Subcutaneous abdominal adipose tissue (tissue), 5 donors: ENCODE results near the gene SLC34A3.
A peak's percentile ranks its signal among the peaks of the same experiment; 100 is the strongest.
"Not testable (repeated sequence)": the region's sequence is repeated elsewhere in the genome, so short reads cannot be mapped to it uniquely, and the experiment has no call there.

Experiments used
- H3K27ac ChIP-seq: one replicate; pipeline ENCODE4 v1.7.0; 2013; ENCODE audit warnings: low read depth, mild to moderate bottlenecking, inconsistent platforms, low read length, moderate library complexity
- H3K27me3 ChIP-seq, 5 donors: one replicate each; pipeline ENCODE4 v1.7.0; 2013; ENCODE audit warnings: low read length in 5 of 5, inconsistent platforms in 1 of 5; ENCODE audit not compliant: control insufficient read depth in 5 of 5, insufficient read depth in 4 of 5
- H3K36me3 ChIP-seq, 5 donors: one replicate each; pipeline ENCODE4 v1.7.0; 2013; ENCODE audit warnings: low read length in 5 of 5; ENCODE audit not compliant: control insufficient read depth in 5 of 5, insufficient read depth in 5 of 5
- H3K4me1 ChIP-seq, 5 donors: one replicate each; pipeline ENCODE4 v1.7.0; 2013; ENCODE audit warnings: low read length in 5 of 5, mild to moderate bottlenecking in 3 of 5, moderate library complexity in 1 of 5; ENCODE audit not compliant: control insufficient read depth in 5 of 5, insufficient read depth in 5 of 5
- H3K4me3 ChIP-seq, 5 donors: one replicate each; pipeline ENCODE4 v1.7.0; 2013; ENCODE audit warnings: low read length in 5 of 5, low read depth in 1 of 5
- H3K9ac ChIP-seq, 5 donors: one replicate each; pipeline ENCODE4 v1.7.0; 2013; ENCODE audit warnings: low read length in 5 of 5, mild to moderate bottlenecking in 4 of 5, moderate library complexity in 3 of 5
- H3K9me3 ChIP-seq, 5 donors: one replicate each; pipeline ENCODE4 v1.7.0; 2013; ENCODE audit warnings: low read length in 5 of 5; ENCODE audit not compliant: control insufficient read depth in 5 of 5
- donor health status: healthy.
- donor health status: healthy.
- donor health status: healthy.
- donor health status: healthy.
- donor health status: healthy.

SLC34A3 gene

DNA sequence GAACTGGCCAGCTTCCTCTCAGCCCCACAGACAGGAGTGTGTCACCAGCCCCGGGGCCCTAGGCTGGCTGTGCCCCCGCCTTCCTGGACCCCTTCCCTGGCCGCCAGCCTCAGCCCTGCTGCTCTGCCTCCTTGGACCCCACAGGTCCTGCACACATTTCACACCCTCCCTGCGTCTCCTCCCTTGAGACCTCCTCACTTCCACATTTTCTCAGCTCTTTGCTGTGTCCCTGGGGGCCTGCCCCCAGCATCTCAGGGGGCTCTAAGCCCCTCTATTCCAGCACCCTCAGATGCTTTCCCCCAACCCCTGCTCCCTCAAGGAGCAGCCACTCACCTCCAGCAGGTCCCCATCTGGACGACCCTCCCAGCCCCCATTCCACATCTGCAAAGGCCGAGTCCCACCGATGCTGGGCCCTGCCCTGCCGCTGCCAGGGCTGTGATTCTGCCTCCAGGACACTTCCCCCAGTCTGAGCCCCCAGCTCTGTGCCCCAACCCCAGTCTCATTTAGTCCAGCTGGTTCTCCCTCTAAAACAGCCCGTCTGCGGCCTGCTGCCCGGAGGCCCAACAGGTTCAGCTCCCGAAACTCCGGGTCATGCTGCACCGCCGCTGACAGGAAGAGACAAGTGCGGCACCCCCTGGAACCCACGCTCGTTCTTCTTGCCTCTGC is 4.2 kb downstream of the SLC34A3 start:
- no peak overlapping the region for H3K27ac ChIP-seq
- no peaks in the 10 kb centered on the region for H3K9me3 ChIP-seq
- no peak overlapping the region for H3K4me3 ChIP-seq
- no peaks in the 10 kb centered on the region for H3K36me3 ChIP-seq
- H3K4me1 ChIP-seq, result peaks cover 0 to 31% (median 21%) of the 10 kb centered on the region in 5 donors
- H3K9ac ChIP-seq, result no peak overlapping the region
- H3K27me3 ChIP-seq, result peaks cover 39 to 49% (median 45%) of the 10 kb centered on the region in 5 donors

DNA sequence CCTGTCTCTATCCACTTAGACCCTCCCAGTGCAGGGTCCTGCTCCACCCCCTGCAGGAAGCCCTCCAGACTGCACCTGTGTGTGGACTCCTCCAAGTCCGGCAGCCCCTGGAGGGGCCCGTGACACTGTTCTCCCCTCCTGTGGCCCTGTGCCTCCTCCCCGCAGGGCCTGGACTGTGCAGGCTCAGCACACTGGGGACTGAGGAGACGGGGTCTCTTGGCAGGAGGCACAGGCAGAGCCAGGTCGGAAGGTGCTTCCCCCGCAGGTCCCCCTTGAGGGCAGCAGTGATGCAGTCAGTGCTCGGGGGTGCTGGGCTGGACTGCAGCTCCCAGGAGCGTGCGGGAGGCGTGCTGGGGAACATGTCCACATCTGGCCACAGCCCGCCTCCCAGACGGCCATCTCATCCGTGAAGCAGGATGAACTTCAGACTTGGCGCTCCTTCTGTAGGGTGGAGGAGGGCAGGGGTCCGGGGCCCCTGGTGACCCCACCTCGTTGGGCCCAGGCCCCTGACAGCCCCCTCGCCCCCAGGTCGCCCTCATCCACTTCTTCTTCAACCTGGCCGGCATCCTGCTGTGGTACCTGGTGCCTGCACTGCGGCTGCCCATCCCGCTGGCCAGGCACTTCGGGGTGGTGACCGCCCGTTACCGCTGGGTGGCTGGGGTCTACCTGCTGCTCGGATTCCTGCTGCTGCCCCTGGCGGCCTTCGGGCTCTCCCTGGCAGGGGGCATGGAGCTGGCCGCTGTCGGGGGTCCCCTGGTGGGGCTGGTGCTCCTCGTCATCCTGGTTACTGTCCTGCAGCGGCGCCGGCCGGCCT is 4.9 kb downstream of the SLC34A3 start:
- H3K27me3 ChIP-seq, result peaks cover 33 to 42% (median 38%) of the 10 kb centered on the region in 5 donors
- peak overlapping the region in 1 of 5 donors; percentile 46 for H3K4me3 ChIP-seq
- peaks cover 0 to 37% (median 24%) of the 10 kb centered on the region in 5 donors for H3K4me1 ChIP-seq
- H3K9ac ChIP-seq, result peak overlapping the region in 2 of 5 donors; percentile 38 to 41
- no peaks in the 10 kb centered on the region for H3K36me3 ChIP-seq
- H3K27ac ChIP-seq, result no peak overlapping the region
- no peaks in the 10 kb centered on the region for H3K9me3 ChIP-seq

DNA sequence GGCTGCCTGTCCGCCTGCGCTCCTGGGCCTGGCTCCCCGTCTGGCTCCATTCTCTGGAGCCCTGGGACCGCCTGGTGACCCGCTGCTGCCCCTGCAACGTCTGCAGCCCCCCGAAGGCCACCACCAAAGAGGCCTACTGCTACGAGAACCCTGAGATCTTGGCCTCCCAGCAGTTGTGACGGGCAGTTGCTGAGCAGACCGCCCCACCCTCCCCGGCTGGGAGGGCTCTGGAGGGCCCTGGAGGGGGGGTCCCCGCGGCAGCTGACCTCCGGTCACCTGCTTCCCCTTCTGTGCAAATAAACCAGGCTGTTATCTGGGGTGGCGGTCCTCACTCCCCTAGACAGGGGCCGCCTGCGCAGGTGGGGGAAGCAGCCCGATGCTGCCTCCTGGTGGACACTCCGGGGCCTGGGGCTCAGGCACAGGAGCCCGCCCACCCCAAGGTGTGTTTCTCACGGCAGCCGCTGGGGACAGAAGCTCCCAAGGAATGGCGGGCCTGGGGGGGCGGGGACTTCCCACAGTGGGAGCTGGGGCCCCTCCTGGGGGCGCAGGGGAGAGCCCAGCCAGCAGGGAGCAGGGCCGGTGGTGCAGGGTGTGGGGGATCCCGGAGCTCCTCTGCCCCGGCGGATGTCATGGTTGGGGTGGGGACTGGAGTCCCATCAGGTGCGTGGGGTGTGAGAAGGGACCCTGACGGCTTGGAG is 5.7 kb downstream of the SLC34A3 start:
- H3K9ac ChIP-seq, result peak overlapping the region in 2 of 5 donors; percentile 38 to 41
- no peaks in the 10 kb centered on the region for H3K9me3 ChIP-seq
- H3K4me1 ChIP-seq, result peaks cover 0 to 37% (median 24%) of the 10 kb centered on the region in 5 donors
- H3K27ac ChIP-seq, result no peak overlapping the region
- no peaks in the 10 kb centered on the region for H3K36me3 ChIP-seq
- peaks cover 25 to 34% (median 31%) of the 10 kb centered on the region in 5 donors for H3K27me3 ChIP-seq
- H3K4me3 ChIP-seq, result peak overlapping the region in 1 of 5 donors; percentile 46

DNA sequence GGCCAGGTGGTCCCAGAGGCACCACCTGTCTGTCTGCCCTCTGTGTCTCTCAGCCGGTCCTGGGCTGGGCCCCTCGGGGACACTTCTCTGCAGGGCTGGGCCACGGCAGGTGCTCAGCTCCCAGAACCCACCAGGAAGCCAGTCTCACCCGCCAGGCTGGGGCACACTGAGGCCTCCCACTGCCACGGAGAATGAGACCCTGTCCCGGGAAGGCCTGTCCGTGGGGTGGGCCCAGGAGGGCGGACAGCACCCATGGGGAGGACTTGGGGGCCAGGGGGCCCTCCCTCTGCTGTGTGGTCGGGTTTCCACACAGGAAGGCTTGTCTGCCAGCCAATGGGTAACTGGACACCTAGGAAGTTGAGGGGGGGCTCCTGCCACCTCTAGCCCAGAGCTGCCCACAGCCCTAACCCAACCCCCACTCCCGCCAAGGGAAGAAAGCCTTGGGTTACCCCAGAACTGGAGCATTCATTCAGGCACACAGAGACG is 6.3 kb downstream of the SLC34A3 start:
- Histone ChIP-seq H3K36me3 (peaks cover 0 to 1% (median under 1%) of the 10 kb centered on the region in 5 donors), H3K27me3 (peaks cover 20 to 28% (median 26%) of the 10 kb centered on the region in 5 donors), H3K9ac (no peak overlapping the region), H3K9me3 (no peaks in the 10 kb centered on the region), H3K27ac (no peak overlapping the region), H3K4me3 (no peak overlapping the region), H3K4me1 (peaks cover 1 to 42% (median 26%) of the 10 kb centered on the region in 5 donors)

DNA sequence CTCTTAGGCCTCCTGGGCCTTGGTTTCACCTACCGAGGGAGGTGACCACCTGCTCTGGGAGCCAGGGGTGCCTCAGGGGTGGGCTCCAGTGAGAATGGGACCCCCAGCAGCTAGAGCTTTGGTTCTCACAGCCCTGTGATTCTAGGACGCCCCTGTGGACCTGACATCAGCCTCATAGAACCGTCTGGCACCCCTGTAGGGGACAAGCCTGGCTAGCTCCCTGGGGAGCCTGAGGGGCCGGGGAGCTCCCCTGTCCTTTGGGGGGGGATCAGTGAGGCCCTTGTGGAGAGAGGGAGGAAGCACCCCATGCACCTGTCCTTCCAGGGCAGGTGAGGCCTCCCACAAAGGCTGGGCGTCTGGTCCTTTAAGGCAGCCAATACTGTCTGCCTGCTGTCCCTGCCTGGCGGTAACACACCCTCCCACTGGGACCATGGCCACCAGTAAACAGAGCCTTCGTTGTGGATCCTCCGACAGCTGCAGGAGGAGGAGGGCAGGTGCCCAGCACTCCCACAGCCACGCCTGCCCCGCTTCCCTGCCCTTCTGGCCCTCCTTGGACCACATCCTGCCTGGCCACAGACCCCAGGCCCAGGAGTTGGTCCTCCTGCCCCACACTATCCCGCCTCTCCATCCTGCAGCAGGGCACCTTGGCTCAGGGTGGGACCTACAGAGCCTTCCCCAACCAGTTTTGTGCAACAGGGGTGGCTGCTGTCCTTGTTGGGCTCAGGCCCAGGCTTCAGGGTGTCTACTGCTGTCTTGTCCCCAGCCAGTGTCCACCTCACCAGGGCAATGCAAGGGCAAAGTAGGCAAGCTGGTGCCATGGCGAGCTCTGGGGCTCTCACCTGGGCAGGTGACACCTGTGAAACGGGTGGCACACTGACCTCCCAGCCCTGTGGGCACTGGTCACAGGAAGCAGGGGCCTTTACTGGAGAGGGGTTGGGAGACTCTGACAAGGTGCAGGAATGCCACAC is 7.3 kb downstream of the SLC34A3 start:
- peaks cover 0 to 12% (median 11%) of the 10 kb centered on the region in 5 donors for H3K36me3 ChIP-seq
- H3K4me3 ChIP-seq, result no peak overlapping the region
- no peaks in the 10 kb centered on the region for H3K9me3 ChIP-seq
- no peak overlapping the region for H3K9ac ChIP-seq
- peaks cover 8 to 52% (median 36%) of the 10 kb centered on the region in 5 donors for H3K4me1 ChIP-seq
- peaks cover 16 to 21% (median 19%) of the 10 kb centered on the region in 5 donors for H3K27me3 ChIP-seq
- no peak overlapping the region for H3K27ac ChIP-seq

DNA sequence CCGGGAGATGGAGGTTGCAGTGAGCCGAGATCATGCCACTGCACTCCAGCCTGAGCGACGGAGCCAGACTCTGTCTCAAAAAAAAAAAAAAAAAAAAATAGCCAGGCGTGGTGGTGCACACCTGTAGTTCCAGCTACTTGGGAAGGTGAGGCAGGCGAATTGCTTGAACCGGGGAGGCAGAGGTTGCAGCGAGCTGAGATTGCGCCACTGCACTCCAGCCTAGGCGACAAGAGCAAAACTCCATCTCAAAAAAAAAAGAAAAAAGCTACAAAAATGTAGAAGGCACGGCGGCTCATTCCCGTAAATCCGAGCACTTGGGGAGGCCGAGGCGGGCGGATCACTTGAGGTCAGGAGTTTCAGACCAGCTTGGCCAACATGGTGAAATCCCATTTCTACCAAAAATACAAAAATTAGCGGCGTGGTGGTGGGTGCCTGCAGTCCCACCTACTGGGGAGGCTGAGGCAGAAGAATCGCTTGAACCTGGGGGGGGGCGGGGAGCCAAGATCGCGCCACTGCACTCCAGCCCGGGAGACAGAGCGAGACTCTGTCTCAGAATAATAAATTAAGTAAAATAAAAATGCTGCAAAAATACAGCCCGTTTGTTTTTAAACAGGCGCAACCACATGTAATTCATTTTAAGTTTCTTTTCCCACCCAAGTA is 9.0 kb downstream of the SLC34A3 start:
- Histone ChIP-seq H3K4me1 (peaks cover 8 to 65% (median 43%) of the 10 kb centered on the region in 5 donors), H3K4me3 (peak overlapping the region; percentile 22 to 77 (median 67)), H3K27ac (peak overlapping the region; percentile 86), H3K9ac (peak overlapping the region in 4 of 5 donors; percentile 65 to 81 (median 71)), H3K36me3 (peaks cover 0 to 21% (median 19%) of the 10 kb centered on the region in 5 donors), H3K27me3 (peaks cover 7 to 11% (median 8%) of the 10 kb centered on the region in 5 donors)
- H3K9me3 ChIP-seq, result not testable (repeated sequence)

DNA sequence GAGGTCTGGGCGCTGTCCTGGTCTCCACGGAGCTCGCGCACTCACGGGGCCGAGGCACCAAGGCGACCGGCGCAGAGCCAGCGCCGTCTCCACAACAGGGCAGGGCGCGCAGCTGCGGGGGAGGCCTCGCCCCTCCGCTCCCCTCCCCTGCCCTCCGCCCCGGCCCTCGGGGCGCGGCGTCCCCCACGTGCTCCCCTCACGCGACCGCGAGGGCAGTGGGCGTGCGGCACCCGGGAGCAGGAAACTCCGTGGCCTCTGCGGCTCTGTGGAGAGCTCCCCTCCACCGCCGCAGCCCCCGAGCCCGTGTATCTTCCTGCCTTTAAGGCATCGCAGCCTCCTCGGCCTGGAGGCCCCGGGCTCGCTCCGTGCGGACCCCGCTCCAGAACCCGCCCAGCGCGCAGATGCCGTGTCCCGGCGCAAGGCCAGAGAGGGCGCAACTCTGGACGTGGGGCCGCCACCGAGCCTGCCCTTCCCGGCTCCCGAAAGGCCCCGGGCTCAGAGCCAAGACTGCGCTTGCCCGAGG is 9.7 kb downstream of the SLC34A3 start:
- peak overlapping the region in 4 of 5 donors; percentile 65 to 77 (median 67) for H3K4me3 ChIP-seq
- H3K9ac ChIP-seq, result peak overlapping the region in 4 of 5 donors; percentile 65 to 81 (median 71)
- no peaks in the 10 kb centered on the region for H3K9me3 ChIP-seq
- H3K27me3 ChIP-seq, result peaks cover 2 to 4% (median 3%) of the 10 kb centered on the region in 5 donors
- peaks cover 8 to 68% (median 43%) of the 10 kb centered on the region in 5 donors for H3K4me1 ChIP-seq
- peak overlapping the region; percentile 86 for H3K27ac ChIP-seq
- H3K36me3 ChIP-seq, result peaks cover 0 to 21% (median 19%) of the 10 kb centered on the region in 5 donors

DNA sequence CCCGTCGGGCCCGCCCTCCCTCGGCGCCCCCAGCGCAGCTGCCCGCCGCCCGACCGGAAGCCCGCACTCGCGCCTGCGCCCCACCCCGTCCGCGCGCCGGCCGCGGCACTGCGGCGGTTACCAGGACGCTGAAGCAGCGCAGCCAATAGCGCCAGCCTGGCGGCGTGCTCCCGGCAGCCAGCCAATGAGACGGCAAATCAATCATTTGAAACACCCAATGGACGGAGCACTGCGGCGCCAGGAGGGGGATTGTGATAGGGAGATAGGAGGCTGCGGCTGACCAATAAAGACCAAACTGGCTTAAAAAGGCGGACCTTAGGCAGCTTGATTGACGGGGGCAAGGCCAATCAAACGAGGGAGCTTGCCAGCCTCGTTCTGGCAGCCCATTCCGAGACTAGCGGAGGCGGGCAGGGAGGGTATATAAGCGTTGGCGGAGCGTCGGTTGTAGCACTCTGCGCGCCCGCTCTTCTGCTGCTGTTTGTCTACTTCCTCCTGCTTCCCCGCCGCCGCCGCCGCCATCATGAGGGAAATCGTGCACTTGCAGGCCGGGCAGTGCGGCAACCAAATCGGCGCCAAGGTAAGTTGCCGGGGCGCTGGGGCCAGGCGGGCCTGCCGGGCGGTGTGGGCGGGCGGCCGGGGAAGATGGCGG is 10.3 kb downstream of the SLC34A3 start, which contains the start of gene TUBB4B:
Gene TUBB4B (plus strand): TSS at position 447 of the 649 bp plus-strand sequence. CDS start 74 bp downstream, at position 521.
- peak within 1 kb of the TSS; percentile 80 to 87 (median 83) for H3K4me3 ChIP-seq
- H3K36me3 ChIP-seq, result peaks cover 0 to 21% (median 19%) of the 10 kb centered on the region in 5 donors
- H3K27me3 ChIP-seq, result peaks cover 0 to 3% (median 0%) of the 10 kb centered on the region in 5 donors
- H3K9ac ChIP-seq, result peak within 1 kb of the TSS in 4 of 5 donors; percentile 70 to 91 (median 84)
- peak within 1 kb of the TSS; percentile 86 for H3K27ac ChIP-seq
- no peaks in the 10 kb centered on the region for H3K9me3 ChIP-seq
- H3K4me1 ChIP-seq, result peaks cover 8 to 62% (median 41%) of the 10 kb centered on the region in 5 donors
